Activated T-cell treated with anti-CD3 and anti-CD28 coated beads for 24 hours (primary cell): ENCODE results near the gene TSPAN7.

Source experiments
- DNase-seq: peaks from one replicate; pipeline ENCODE4 v3.0.0-alpha.2; 2020; ENCODE audit warnings: low read depth

Gene TSPAN7

GRCh38 chrX:38595801-38596200 is 34.5 kb downstream of the TSPAN7 start:
- DNase-seq, result no peak

GRCh38 chrX:38596939-38597338 is 35.6 kb downstream of the TSPAN7 start:
- no peak for DNase-seq

GRCh38 chrX:38599796-38600755 is 38.7 kb downstream of the TSPAN7 start:
- DNase-seq, result no peak

- no peak for DNase-seq
Measured at GRCh38 chrX:38601866-38602265, 40.5 kb downstream of the TSPAN7 start.

GRCh38 chrX:38606821-38607220 is 45.5 kb downstream of the TSPAN7 start:
- DNase-seq, result no peak

- DNase-seq, result no peak
Measured at GRCh38 chrX:38607976-38608375, 46.6 kb downstream of the TSPAN7 start.

- no peak for DNase-seq
Measured at GRCh38 chrX:38610849-38611248, 49.5 kb downstream of the TSPAN7 start.

GRCh38 chrX:38612281-38612680 is 50.9 kb downstream of the TSPAN7 start:
- no peak for DNase-seq

GRCh38 chrX:38614485-38614884 is 53.1 kb downstream of the TSPAN7 start:
- no peak for DNase-seq

- DNase-seq, result no peak
Measured at GRCh38 chrX:38616904-38617303, 55.6 kb downstream of the TSPAN7 start.

- DNase-seq, result no peak
Measured at GRCh38 chrX:38618180-38618579, 56.8 kb downstream of the TSPAN7 start.

- no peak for DNase-seq
Measured at GRCh38 chrX:38620623-38621022, 59.3 kb downstream of the TSPAN7 start.

GRCh38 chrX:38626296-38626695 is 65.0 kb downstream of the TSPAN7 start:
- no peak for DNase-seq

GRCh38 chrX:38627683-38628082 is 66.3 kb downstream of the TSPAN7 start:
- DNase-seq, result no peak

GRCh38 chrX:38628587-38628986 is 67.2 kb downstream of the TSPAN7 start:
- DNase-seq, result no peak

- no peak for DNase-seq
Measured at GRCh38 chrX:38632516-38632915, 71.2 kb downstream of the TSPAN7 start.

- DNase-seq, result no peak
Measured at GRCh38 chrX:38634665-38635064, 73.3 kb downstream of the TSPAN7 start.

GRCh38 chrX:38636949-38637819 is 75.8 kb downstream of the TSPAN7 start:
- DNase-seq, result no peak

- no peak for DNase-seq
Measured at GRCh38 chrX:38638952-38639529, 77.7 kb downstream of the TSPAN7 start.

GRCh38 chrX:38639730-38640129 is 78.4 kb downstream of the TSPAN7 start:
- no peak for DNase-seq

- DNase-seq, result no peak
Measured at GRCh38 chrX:38641197-38641596, 79.9 kb downstream of the TSPAN7 start.

- no peak for DNase-seq
Measured at GRCh38 chrX:38643903-38644302, 82.6 kb downstream of the TSPAN7 start.

- no peak for DNase-seq
Measured at GRCh38 chrX:38646129-38646528, 84.8 kb downstream of the TSPAN7 start.
